ENCODE measurements around the gene FAM89A. TPM values are rescaled to one million over a fixed set of nuclear protein-coding genes. Genes with fewer than 3 reads are reported as not detected.

Gene FAM89A
- total and polyA plus RNA-seq, 2 donors (not counting 3 experiments of a cell fraction or from before 2014, with no cell fraction given), result 21.0 to 24.0 TPM

GRCh38 chr1:231050395-231050794, 10.3 kb upstream of the FAM89A start:
- intact Hi-C loops (cut with micrococcal nuclease) (no loop called here), dilution Hi-C loops (cut with MboI; ENCODE audit: extremely low pct_ligation_motif_present, low sequenced_read_pairs) (no loop called here)
- H3K9ac ChIP-seq (replicated peaks; ENCODE audit: extremely low read depth, insufficient read depth, low read length), result no peak overlapping the region
- BruUV-seq (replicated peaks), result no TSS peak
- CTCF ChIA-PET, result no interaction called here
- no peak overlapping the region for H3K27ac ChIP-seq (ENCODE audit: insufficient read depth, low read depth, low read length)
- FAIRE-seq (no peak), DNase-seq (ENCODE audit: low read depth, low spot score) (no peak)
- H3K27me3 ChIP-seq (ENCODE audit: control insufficient read depth in 2 of 2, insufficient read depth in 2 of 2, low read length in 2 of 2), result peaks cover 11 to 14% of the 10 kb centered on the region in 2 experiments
- H2AFZ ChIP-seq (ENCODE audit: low read depth, low read length), result no peak overlapping the region
- H3K79me2 ChIP-seq (ENCODE audit: control insufficient read depth, insufficient read depth, low read length), result no peaks in the 10 kb centered on the region
- no peaks in the 10 kb centered on the region for H3K36me3 ChIP-seq (ENCODE audit: control insufficient read depth in 2 of 2, extremely low read depth in 1 of 2, insufficient read depth in 2 of 2, low read length in 2 of 2)
- no peaks in the 10 kb centered on the region for H3K4me1 ChIP-seq (ENCODE audit: control insufficient read depth, extremely low read depth, insufficient read depth, low read length)
- TF ChIP-seq GATA2 (IDR thresholded peaks at IDR 0.05; ENCODE audit: insufficient read depth, insufficient read length, low read depth, low read length), result no peak
- TF ChIP-seq MYC (IDR thresholded peaks at IDR 0.05; ENCODE audit: low read depth, low read length), result no peak
- TF ChIP-seq POLR2A (IDR thresholded peaks at IDR 0.05; ENCODE audit: low read depth, low read length), result no peak
- no peak for TF ChIP-seq EZH2 (IDR thresholded peaks at IDR 0.05; ENCODE audit: borderline replicate concordance, low read depth, low read length, severe bottlenecking)
- TF ChIP-seq FOS (IDR thresholded peaks at IDR 0.05; ENCODE audit: borderline replicate concordance, insufficient read depth, low read length), result no peak
- TF ChIP-seq, protein P1, sequence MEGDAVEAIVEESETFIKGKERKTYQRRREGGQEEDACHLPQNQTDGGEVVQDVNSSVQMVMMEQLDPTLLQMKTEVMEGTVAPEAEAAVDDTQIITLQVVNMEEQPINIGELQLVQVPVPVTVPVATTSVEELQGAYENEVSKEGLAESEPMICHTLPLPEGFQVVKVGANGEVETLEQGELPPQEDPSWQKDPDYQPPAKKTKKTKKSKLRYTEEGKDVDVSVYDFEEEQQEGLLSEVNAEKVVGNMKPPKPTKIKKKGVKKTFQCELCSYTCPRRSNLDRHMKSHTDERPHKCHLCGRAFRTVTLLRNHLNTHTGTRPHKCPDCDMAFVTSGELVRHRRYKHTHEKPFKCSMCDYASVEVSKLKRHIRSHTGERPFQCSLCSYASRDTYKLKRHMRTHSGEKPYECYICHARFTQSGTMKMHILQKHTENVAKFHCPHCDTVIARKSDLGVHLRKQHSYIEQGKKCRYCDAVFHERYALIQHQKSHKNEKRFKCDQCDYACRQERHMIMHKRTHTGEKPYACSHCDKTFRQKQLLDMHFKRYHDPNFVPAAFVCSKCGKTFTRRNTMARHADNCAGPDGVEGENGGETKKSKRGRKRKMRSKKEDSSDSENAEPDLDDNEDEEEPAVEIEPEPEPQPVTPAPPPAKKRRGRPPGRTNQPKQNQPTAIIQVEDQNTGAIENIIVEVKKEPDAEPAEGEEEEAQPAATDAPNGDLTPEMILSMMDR (IDR thresholded peaks at IDR 0.05; ENCODE audit: extremely low read depth in 1 of 2, insufficient read depth in 1 of 2, low read depth in 1 of 2, low read length in 2 of 2), result no peak
- TF ChIP-seq, protein P2, sequence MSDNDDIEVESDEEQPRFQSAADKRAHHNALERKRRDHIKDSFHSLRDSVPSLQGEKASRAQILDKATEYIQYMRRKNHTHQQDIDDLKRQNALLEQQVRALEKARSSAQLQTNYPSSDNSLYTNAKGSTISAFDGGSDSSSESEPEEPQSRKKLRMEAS (IDR thresholded peaks at IDR 0.05; ENCODE audit: insufficient read depth, insufficient read length), result no peak
- no peak for TF ChIP-seq JUN (IDR thresholded peaks at IDR 0.05; ENCODE audit: borderline replicate concordance, insufficient read depth, insufficient read length, low read depth)
- TF ChIP-seq POLR2AphosphoS5 (IDR thresholded peaks at IDR 0.05; ENCODE audit: insufficient read depth, low read depth, low read length), result no peak
- H3K9me1 ChIP-seq (replicated peaks; ENCODE audit: control insufficient read depth, extremely low read depth, insufficient read depth, low read length), result no peaks in the 10 kb centered on the region
- H3K4me3 ChIP-seq (replicated peaks in 1 of 3; ENCODE audit: insufficient read depth in 1 of 3, low read depth in 1 of 3, low read length in 3 of 3), result no peak overlapping the region
- no peaks in the 10 kb centered on the region for H4K20me1 ChIP-seq (replicated peaks; ENCODE audit: control insufficient read depth, extremely low read depth, insufficient read depth, low read length)
- POLR2A ChIA-PET, result no interaction called here
- no peak overlapping the region for H3K4me2 ChIP-seq (ENCODE audit: insufficient read depth, low read length)
- H3K9me3 ChIP-seq (replicated peaks; ENCODE audit: control insufficient read depth, insufficient read depth, low read length), result no peaks in the 10 kb centered on the region

Data from endothelial cell of umbilical vein (primary cell).